ENCODE measurements around the gene NEO1. TPM values are rescaled to one million over a fixed set of nuclear protein-coding genes. Genes with fewer than 3 reads are reported as not detected.

NEO1 gene
- polyA plus RNA-seq, 2 of the 4 experiments (the other 2 are of a cell fraction) = 29.1 to 30.3 TPM

DNA sequence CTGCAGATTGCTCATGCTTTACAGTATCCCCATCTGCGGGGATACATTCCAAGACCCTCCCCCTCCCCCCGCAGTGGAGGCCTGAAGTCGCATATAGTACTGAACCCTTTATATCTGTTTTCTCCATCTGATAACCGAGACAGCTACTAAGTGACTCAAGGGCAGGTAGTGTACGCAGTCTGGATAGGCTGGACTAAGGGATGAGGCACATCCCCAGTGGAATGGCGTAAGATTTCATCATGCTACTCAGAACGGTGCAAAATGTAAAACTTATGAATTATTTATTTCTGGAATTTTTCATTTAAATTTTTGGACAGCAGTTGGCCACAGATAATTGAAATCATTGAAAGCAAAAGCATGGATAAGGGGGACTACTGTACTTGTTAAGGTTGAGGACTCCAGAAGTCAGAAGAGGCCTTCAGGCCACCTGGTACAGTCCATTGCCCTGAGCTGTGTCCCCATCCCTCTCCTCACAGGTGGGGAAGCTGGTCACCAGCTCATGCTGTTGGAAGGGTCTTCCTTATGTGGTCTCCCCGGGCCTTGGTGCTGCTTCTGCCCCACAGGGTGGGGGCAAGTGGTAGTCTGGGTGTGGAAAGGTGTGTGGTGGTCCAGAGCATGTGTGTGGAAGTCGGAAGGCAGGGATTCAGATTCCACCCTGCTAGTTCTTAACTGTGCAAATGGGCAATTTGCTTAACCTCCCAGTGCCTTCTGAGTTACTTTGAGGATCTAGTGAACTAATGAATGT, 244.5 kb downstream of the NEO1 start:
- 88% methylated on average over 9 of the region's 9 CpGs for WGBS (ENCODE audit: missing lambda C conversion rate)
- no peak overlapping the region for H3K4me3 ChIP-seq
- ATAC-seq (no peak), DNase-seq (ENCODE audit: low read depth in 1 of 2, low spot score in 1 of 2) (no peak), FAIRE-seq (no peak)
- no peak overlapping the region for H3K4me2 ChIP-seq
- ChIA-PET CTCF (interaction anchor here (0.6 to 4.5 kb wide), 9 partner anchors 10 to 412 kb away, joined by 3 to 37 read pairs (median 6); no protein-coding TSS in a partner anchor), POLR2A (no interaction called here)
- H3K9me3 ChIP-seq = no peaks in the 10 kb centered on the region
- H3K4me1 ChIP-seq = no peaks in the 10 kb centered on the region
- TF ChIP-seq RAD21 (conservative IDR thresholded peaks at IDR 0.05 in 1 of 2, IDR thresholded peaks at IDR 0.05 in 1 of 2) (no peak), FOSL2 (IDR thresholded peaks at IDR 0.05) (no peak), FOSL2 (CRISPR knock-in tag; IDR thresholded peaks at IDR 0.05) (no peak), RNF2 (IDR thresholded peaks at IDR 0.05; ENCODE audit: borderline replicate concordance, low read depth) (no peak), ZNF302 (CRISPR knock-in tag; IDR thresholded peaks at IDR 0.05) (no peak), HOXB13 (CRISPR knock-in tag; IDR thresholded peaks at IDR 0.05; ENCODE audit: low read depth) (no peak), TP53 (CRISPR knock-in tag; IDR thresholded peaks at IDR 0.05) (no peak), PHF8 (IDR thresholded peaks at IDR 0.05; ENCODE audit: borderline replicate concordance, low read depth) (no peak), JUN (IDR thresholded peaks at IDR 0.05) (no peak), ZC3H11A (IDR thresholded peaks at IDR 0.05) (no peak), HDAC2 (IDR thresholded peaks at IDR 0.05) (no peak), KDM1A (IDR thresholded peaks at IDR 0.05; ENCODE audit: low read depth) (no peak), MAFK (IDR thresholded peaks at IDR 0.05; ENCODE audit: partially characterized antibody) (no peak), SMC3 (IDR thresholded peaks at IDR 0.05) (no peak), CHD2 (IDR thresholded peaks at IDR 0.05; ENCODE audit: low read length, partially characterized antibody) (no peak), HEYL (CRISPR knock-in tag; IDR thresholded peaks at IDR 0.05) (no peak), JUNB (IDR thresholded peaks at IDR 0.05) (no peak)
- TF ChIP-seq, protein P1, sequence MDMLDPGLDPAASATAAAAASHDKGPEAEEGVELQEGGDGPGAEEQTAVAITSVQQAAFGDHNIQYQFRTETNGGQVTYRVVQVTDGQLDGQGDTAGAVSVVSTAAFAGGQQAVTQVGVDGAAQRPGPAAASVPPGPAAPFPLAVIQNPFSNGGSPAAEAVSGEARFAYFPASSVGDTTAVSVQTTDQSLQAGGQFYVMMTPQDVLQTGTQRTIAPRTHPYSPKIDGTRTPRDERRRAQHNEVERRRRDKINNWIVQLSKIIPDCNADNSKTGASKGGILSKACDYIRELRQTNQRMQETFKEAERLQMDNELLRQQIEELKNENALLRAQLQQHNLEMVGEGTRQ (IDR thresholded peaks at IDR 0.05) = no peak
- TF ChIP-seq, protein P2, sequence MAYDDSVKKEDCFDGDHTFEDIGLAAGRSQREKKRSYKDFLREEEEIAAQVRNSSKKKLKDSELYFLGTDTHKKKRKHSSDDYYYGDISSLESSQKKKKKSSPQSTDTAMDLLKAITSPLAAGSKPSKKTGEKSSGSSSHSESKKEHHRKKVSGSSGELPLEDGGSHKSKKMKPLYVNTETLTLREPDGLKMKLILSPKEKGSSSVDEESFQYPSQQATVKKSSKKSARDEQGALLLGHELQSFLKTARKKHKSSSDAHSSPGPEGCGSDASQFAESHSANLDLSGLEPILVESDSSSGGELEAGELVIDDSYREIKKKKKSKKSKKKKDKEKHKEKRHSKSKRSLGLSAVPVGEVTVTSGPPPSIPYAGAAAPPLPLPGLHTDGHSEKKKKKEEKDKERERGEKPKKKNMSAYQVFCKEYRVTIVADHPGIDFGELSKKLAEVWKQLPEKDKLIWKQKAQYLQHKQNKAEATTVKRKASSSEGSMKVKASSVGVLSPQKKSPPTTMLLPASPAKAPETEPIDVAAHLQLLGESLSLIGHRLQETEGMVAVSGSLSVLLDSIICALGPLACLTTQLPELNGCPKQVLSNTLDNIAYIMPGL (CRISPR knock-in tag; IDR thresholded peaks at IDR 0.05; ENCODE audit: borderline replicate concordance) = no peak
- TF ChIP-seq, protein P3, sequence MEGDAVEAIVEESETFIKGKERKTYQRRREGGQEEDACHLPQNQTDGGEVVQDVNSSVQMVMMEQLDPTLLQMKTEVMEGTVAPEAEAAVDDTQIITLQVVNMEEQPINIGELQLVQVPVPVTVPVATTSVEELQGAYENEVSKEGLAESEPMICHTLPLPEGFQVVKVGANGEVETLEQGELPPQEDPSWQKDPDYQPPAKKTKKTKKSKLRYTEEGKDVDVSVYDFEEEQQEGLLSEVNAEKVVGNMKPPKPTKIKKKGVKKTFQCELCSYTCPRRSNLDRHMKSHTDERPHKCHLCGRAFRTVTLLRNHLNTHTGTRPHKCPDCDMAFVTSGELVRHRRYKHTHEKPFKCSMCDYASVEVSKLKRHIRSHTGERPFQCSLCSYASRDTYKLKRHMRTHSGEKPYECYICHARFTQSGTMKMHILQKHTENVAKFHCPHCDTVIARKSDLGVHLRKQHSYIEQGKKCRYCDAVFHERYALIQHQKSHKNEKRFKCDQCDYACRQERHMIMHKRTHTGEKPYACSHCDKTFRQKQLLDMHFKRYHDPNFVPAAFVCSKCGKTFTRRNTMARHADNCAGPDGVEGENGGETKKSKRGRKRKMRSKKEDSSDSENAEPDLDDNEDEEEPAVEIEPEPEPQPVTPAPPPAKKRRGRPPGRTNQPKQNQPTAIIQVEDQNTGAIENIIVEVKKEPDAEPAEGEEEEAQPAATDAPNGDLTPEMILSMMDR (IDR thresholded peaks at IDR 0.05) = no peak
- no peak overlapping the region for H3K27ac ChIP-seq

DNA sequence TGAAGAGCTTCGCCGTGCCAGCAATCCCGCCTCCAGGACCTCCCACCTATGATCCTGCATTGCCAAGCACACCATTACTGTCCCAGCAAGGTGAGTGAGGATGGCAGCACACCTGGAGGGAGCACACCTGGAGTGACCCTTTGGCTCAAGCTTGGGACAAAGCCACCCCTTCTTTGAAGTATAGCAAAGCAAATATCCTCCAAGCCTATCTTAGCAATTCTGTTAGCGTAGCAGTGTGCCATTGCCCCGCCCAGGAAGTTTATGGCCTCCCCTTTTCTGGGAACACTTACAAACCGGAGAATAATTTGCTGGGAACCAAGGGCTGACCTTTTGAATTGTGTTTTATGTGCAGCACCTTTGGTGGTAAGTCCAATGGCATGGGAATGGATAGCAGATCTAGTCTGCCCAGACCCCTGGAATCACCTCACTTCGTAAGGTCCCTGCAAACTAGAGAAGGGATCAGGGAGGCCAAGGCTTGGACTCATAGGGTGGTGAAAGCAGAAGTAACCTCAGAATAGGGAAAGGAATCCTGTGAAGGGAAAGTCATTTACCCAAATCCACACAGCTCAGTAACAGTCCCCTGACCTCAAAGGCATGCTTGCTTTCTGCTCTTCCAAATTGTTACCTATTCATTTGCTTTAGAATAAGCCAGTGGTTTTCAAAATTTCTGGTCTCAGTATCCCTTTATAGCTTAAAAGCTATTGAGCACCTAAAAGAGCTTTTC, 246.4 kb downstream of the NEO1 start:
- ATAC-seq (no peak), FAIRE-seq (no peak), DNase-seq (ENCODE audit: low read depth in 1 of 2, low spot score in 1 of 2) (no peak)
- 96% methylated on average over 7 of the region's 7 CpGs for WGBS (ENCODE audit: missing lambda C conversion rate)
- Histone ChIP-seq H3K4me3 (no peak overlapping the region), H3K4me2 (no peak overlapping the region), H3K9me3 (no peaks in the 10 kb centered on the region), H3K27ac (no peak overlapping the region), H3K4me1 (no peaks in the 10 kb centered on the region)
- ChIA-PET POLR2A (no interaction called here), CTCF (interaction anchor here (0.6 to 4.5 kb wide), 8 partner anchors 9 to 401 kb away, joined by 3 to 37 read pairs (median 6); no protein-coding TSS in a partner anchor)
- TF ChIP-seq EHMT2 (IDR thresholded peaks at IDR 0.05; ENCODE audit: low read depth) = no peak
- TF ChIP-seq, protein P4, sequence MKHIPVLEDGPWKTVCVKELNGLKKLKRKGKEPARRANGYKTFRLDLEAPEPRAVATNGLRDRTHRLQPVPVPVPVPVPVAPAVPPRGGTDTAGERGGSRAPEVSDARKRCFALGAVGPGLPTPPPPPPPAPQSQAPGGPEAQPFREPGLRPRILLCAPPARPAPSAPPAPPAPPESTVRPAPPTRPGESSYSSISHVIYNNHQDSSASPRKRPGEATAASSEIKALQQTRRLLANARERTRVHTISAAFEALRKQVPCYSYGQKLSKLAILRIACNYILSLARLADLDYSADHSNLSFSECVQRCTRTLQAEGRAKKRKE (CRISPR knock-in tag; IDR thresholded peaks at IDR 0.05; ENCODE audit: low read depth) = no peak
- TF ChIP-seq ZFP36 (IDR thresholded peaks at IDR 0.05; ENCODE audit: borderline replicate concordance, partially characterized antibody) = no peak
- TF ChIP-seq, protein P5, sequence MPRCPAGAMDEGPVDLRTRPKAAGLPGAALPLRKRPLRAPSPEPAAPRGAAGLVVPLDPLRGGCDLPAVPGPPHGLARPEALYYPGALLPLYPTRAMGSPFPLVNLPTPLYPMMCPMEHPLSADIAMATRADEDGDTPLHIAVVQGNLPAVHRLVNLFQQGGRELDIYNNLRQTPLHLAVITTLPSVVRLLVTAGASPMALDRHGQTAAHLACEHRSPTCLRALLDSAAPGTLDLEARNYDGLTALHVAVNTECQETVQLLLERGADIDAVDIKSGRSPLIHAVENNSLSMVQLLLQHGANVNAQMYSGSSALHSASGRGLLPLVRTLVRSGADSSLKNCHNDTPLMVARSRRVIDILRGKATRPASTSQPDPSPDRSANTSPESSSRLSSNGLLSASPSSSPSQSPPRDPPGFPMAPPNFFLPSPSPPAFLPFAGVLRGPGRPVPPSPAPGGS (IDR thresholded peaks at IDR 0.05) = no peak
- TF ChIP-seq JUNB (IDR thresholded peaks at IDR 0.05) = no peak
- TF ChIP-seq SMC3 (IDR thresholded peaks at IDR 0.05) = no peak
- TF ChIP-seq ESRRA (IDR thresholded peaks at IDR 0.05; ENCODE audit: borderline replicate concordance, low read length) = no peak
- no peak for TF ChIP-seq SREBF2 (IDR thresholded peaks at IDR 0.05)
- no peak for TF ChIP-seq NPAS2 (CRISPR knock-in tag; IDR thresholded peaks at IDR 0.05; ENCODE audit: borderline replicate concordance)
- TF ChIP-seq ZSCAN20 (CRISPR knock-in tag; IDR thresholded peaks at IDR 0.05) = no peak
- no peak for TF ChIP-seq FOXS1 (CRISPR knock-in tag; IDR thresholded peaks at IDR 0.05)
- no peak for TF ChIP-seq MAZ (IDR thresholded peaks at IDR 0.05; ENCODE audit: borderline replicate concordance, low read depth, low read length)
